Kasumi-1 (cell line): ENCODE data around the gene SDF2.

Experiments used
- DNase-seq, 2 experiments: peaks; one replicate each; lab custom pipeline; 2025; lab: John Stamatoyannopoulos, UW

SDF2 gene, protein sequence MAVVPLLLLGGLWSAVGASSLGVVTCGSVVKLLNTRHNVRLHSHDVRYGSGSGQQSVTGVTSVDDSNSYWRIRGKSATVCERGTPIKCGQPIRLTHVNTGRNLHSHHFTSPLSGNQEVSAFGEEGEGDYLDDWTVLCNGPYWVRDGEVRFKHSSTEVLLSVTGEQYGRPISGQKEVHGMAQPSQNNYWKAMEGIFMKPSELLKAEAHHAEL

DNA sequence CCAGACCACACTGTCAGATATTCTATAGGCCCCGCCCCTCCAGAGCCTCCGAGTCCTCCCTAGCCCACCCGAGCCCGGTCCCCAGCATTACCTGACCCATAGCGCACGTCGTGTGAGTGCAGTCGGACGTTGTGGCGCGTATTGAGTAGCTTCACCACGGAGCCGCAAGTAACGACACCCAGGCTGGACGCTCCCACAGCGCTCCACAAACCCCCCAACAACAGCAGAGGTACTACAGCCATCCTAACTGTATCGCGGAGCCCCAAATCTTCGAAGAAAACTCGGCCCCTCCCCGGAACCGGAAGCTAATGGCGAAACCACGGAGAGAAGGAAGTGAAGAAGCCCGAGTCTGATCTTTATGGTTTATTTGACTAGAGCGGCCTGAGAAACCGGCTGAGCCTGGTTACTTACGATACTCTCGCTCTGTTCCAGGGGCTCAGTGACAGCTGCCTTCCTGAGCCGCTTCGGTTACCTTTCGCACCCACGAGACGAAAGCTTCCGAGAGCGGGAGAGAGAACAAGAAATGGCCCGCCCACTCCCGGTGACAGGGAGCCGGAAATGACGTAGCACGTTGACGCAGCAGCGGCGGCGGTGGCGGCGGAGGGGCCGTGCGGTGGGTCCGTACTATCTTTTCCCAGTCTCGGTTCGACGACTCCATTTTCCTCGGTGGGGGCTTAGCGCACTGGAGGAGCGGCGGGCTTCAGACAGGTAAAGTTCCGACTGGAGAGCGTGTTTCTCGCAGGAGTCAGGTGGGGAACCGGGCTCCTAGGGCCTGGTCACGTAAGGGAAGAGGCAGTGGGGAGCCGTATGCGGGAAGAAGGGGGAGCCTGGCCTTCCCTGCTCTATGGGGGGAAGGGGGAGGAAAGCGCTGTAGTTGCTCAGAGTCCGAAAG is at the start of gene SDF2, which contains the start of gene SUPT6H:
SDF2 (minus strand) TSS at position 272 of the 892 bp plus-strand sequence; CDS start at position 242, 30 bp downstream.
SUPT6H (plus strand) TSS at position 571 of the 892 bp plus-strand sequence. CDS start 11,197 bp downstream, outside the sequence.
- DNase-seq: peak; percentile 92 to 95

DNA sequence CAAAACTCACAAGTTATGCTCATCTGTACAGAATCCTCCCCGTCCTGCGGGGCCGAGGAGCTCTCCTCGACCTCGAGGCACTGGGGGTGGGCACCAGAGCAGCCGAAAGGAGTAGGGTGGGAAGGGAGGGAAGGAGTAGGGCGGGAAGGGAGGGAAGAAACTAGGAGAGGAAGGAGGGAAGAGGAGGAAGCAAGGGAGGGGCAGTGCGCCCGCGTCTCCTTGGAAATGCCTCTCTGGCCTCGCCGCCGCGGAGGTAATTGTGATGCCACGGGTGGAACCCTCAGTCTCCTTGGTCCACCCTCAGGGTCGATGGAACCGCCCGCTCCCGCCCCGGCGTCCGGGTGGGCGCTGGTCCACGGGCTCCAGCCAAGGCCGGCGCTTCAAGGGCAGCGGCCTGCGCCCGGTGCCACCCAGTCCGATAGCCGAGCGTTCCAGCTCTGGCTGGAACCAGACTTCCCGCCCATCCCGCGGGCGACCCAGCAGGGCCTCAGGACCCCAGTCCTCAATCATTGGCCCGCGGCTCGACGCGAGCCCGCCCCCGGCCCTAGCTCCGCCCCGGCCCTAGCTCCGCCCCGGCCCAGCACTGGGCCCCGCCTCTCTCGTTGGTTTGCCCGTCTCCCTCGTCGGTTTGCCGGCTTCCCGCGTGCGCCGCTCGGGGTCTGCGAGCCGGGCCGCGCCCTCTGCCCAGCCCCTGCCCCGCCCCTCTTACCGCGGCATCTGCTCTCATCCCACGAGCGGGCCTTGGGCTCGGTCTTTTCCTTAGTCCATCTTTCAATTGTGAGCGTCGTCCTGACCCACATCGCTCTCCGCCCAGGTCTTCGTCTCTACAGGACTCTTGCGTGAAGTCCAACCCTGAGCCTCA is 49.4 kb upstream of the SDF2 start:
- DNase-seq: peak; percentile 87 to 91

DNA sequence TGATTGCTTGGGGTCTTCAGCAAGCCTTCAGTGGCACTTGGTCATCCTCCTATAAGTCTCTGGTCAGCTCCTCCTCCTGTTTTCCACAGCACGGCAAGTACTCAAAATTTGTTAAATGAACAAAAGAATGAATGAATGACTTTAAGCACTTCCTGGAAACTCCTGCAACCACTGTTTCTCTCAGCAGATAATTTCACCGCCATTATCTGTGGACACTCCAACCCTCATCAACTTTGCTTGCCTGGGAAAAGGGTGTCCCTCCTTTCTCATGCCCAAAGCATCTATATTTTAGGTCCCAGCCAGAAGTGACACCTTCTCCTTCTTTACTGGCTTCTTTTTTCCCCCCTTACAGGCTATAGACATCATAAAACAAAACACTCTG is 45.6 kb upstream of the SDF2 start:
- DNase-seq: no peak

DNA sequence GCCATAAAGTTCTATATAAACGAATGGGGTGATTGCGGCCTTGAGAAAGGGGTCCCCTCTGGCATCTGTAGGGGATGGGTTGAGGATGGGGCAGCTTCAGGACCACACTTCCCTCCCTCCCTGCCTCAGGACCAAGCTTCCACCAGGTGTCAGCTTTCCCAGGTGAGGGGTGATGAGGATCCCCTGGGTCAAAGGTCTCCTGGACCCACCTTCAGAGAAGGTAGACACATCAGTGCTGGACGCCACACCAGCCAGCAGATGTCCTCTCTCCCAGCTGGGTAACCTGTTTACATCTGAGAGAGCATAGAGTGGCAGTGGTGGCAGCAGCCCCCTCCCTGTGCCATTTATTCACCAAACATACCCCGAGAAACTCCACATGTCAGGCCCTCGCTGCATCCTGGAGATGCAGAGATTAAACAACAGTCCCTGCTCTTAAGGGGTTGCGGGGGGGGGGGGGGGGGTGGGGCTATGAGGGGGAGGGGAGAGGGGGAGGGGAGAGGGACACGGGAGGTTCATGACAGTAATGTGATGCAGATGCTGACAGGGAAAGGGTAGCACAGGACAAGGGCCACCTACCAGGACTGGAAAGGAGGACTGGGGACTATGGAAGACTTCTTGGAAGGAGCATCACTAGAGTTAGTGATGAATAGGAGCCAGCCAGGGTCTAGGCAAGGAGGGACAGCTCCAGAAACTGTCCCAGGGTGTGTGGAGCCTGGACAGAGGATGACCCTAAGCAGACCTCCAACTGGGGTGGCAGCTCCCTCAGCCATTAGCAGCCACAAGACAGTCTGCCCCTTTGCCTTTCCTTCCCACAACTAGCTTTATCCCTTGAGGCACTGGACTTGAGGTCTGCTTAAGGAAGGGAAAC is 45.0 kb upstream of the SDF2 start:
- no peak for DNase-seq

DNA sequence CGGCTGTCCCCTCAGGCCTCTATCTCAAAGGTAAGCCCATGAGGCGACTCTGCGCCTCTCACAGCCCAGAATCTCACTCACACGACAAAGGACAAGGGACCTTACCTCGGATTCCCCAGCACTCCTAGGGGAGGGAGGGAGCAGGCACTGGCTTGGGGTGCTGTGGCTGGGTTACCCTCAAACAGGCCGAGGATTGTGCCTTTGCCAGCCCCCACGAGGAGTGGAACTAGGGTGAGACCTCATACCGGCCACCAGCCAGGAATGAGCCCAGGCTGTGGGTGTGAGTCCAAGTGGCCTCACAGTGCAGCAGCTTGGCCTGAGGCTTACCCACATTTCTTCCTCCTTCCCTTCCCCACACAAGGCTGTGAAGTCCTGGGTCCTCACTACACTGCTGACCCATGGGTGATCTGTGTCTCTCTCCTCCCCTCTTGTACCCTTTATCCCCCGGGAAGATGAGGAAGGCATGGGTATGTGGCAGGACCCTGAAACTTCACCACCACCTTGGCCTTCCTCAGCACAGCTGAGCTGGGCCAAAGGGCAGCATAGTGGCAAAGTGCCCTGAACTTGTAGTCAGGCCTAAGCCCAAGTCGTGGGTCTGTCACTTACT is 44.1 kb upstream of the SDF2 start:
- no peak for DNase-seq

DNA sequence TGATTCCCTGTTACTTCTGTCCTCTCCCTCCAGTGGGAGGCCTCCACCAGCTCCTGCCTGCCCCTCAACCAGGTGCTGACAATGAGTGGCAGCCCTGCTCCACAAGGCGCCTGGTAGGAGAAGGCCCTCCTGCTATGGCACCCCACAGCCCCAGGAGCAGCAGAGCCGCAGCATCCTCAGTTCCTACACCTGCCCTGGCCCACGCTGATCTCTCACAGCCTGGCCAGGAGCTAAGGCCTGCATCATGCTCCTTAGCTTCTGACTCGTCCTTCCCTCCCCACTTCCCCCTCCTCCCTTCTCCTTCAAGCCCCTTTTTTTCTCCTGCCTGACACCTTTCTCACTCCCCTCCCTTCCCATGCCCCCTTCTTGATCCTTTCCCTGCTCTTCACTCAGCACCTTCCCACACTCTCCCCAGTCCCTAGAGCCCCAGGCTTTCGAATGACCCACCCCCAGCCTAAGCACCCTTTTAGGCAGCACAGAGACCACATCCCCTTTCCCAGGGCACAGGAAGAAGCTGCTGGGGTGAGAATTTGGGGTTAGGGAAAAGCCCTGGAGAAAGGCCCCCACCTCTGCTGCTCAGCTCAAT is 43.5 kb upstream of the SDF2 start:
- DNase-seq: no peak

DNA sequence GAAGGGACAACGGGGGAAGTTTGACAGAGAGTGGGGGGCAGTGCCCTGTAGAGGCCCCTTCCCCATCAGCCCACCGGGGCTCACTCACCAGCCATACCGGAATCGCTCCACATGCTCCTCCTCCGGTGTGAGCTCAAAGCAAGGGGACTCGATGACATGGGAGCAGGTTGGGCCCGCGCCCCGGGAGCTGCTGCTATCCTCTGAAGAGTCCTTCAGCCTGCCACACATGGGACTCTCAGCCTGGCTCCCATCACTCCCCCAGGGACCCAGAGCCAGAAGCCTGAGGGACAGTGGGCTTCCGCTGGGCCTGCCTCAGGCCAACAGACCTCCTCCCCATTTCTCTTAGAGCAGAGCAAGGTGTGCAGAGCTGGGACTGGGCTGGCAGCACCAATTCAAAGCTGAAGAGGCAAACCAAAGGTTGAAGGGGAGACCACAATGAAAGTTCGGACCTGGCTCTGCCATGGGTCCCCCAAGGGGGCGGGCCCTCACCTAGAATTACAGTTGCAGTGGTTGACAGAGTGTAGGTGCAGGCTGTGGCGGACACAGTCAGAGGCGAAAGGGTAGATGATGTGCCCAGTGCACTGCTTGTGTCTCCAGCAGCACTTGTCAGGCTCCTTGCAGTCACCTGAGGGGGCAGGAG is 42.6 kb upstream of the SDF2 start:
- DNase-seq: no peak

DNA sequence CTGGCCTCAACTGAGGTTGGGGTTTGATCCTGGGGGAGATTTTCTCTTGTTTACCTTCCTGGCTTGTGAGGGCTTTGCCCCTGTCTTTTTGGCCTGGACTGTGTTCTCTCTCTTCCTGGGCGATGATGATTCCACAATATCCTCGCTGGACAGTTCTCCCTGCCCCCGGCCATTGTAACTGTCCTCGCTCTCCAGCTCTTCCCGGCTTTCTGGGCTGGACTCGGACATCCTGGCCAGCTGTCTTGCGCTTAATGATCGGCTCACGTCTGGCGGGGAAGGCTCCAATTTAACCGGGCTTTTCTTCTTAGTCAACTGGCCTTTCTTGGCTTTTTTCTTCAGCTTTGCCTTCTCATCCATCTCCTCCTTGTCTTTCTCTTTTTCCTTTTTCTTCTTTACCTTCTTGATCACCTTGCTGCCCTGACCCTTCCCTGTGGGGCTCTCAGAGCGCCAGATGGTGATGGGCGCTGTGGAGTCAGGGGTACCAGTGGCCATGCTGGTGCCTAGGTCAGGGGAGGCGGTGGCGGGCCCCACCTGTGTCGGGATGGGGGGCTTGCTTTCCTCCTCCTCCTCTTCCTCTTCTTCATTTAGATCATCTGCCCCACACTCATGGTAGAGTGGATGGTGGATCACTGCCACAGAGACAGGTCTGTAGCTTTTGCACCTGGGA is 42.0 kb upstream of the SDF2 start:
- no peak for DNase-seq

DNA sequence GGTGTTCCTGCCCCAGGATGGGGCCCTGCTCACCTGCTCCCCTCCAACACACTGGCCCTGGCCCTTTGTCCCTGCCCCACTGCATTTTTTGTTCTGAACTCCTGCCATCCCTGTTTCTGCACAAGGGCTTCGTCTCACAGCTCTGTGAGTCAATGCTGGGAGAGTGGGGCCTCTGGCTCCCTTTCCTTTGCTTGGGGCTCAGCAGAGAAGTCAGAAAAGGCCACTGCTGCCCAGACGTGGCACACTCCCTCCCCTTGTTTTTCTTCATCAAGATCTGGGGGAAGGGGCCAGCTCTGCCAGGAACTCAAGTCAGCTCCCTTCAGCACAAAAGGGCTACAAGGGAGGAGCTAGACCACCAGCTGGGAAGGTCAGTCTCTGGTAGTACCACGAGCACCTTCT is 41.0 kb upstream of the SDF2 start:
- no peak for DNase-seq

DNA sequence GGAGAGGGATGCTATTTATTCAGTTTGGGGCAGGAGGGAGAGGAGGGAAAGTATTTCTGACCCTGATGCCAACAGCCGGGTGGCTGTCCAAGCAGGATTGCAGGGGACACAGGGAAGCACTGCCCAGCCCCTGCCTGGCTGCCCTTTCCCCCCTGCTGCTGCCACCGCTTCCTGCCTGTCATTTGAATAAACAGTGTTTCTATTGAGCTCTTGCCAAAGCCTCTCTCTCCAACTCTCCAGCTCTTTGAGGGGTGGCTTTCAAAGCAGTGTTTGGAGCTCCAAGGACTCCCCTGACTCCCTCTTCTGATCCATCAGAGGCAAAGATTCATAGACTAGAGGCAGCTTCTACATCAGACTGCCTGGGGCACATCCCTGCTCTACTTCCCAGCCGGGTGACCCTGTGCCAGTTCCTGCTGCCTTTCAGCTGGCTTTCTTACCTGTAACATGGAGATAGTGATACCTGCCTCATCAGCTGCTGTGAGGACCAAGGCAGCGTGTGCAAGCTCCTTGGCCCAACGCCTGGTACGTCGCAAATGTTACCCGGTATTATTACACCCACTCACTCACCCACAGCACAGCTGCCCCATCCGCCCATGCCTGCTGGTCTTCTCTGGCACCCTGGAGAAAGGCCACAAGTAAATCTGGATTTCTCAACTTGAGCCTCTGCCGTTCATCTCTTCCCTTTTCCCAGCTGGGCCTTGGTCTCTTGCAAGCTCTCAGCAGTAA is 40.5 kb upstream of the SDF2 start:
- DNase-seq: no peak

DNA sequence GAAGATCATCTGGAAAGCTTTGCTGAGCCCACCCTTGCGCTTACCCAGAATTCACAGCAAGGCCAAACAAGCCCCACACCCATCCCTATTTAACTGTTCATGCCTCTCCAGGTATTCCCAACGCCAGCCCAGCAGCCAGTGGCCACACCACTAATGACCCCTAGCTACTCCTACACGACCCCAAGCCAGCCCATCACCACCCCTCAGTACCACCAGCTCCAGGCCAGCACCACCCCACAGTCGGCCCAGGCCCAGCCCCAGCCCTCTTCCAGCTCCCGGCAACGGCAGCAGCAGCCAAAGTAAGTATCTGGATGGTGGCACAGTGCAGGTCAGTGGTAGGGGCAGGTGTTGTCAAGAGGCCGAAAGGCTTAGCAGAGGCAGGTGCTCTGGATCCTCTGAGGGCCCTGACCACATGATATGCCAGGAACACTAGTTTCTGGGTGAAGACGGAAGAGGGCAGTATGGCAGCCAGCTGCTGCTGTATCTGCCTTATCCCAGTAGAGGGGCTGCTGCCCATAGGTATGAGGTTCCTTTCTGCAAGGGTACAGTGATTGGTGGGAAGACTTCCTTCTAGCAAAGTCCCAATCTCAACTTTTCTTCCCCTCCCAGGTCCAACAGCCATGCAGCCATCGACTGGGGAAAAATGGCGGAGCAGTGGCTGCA is 39.3 kb upstream of the SDF2 start:
- no peak for DNase-seq

DNA sequence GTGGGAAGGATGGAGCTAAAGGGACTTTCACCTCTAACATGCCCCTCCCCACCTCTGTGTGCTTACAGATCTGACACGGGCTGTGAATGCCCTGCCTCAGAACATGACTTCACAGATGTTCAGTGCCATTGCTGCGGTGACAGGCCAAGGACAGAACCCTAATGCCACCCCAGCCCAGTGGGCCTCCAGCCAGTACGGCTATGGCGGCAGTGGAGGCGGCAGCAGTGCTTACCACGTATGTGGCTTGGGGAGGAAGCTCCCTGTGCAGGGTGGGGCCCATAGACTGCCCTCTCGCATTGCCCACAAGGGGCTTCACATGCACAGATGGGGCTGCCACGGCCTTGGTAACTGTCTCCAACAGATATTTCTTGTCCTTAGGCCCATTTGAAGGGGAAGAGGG is 38.6 kb upstream of the SDF2 start:
- no peak for DNase-seq

DNA sequence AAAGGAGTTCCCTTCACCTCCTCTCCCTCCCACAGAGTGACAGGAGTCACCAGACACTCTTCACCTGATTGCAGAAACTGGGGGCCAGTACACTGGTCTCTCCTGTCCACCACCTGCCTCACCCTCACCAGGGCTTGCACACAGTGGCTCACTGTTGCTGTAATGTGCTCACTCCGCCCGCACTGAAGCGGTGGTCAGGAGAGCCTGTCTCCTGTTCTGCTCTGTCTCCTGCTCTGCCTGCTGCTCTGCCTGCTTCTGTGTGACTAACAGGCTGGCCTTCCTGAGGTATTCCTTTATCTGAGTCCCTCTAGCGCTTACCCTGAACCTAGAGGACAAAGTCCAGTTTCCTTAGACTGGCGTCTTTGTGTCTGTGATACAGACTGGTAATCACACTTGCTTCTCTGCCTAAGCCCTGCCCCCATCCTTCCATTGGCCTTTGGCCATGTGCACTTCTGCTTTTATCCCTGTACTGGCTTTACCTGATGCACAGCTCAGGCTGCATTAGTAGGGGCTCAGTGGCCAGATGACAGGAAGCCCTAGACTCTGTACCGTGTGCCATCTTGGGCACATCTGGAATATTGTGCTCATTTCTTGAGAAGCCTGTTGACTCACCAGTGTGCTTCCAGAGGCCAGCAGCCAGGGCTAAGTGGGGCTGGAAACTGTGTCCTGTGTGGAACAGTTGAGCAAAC is 36.7 kb upstream of the SDF2 start:
- no peak for DNase-seq

DNA sequence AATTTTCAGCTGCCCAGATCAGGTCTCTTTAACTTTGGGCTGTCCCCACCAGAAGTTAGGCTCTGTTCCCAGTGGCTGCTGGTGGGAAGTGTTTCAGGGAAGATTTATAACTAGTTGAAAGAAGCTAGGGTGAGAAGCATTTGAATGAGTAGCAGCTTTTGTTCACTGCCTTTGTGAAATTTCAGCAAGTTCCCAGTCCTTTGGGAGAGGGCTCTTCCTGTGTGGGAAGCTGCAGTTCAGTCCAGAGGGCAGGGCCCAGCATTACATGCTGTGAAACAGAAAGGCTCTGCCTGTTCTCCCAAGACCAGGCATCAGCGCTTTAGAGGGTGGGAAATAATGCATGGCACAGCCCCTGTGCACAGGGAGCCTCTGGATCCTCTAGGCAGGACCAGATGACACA is 32.2 kb upstream of the SDF2 start:
- no peak for DNase-seq

DNA sequence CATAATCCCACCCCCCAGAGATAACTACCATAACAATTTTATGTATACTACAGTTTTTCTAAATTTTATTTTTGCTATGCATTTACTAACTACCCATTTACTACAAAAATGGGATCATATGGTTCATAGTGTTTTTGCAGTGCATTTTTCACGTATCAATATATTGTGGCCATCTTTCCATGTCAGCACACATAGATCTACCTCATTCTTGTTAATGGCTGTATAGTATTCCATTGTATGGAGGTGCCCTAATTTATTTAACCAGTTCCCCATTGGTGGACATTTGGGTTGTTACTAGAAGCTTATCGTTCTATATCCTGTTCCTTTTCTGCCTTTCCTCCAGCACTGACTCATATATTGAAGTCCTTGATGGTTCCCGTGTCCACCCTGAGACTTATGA is 27.3 kb upstream of the SDF2 start:
- no peak for DNase-seq

DNA sequence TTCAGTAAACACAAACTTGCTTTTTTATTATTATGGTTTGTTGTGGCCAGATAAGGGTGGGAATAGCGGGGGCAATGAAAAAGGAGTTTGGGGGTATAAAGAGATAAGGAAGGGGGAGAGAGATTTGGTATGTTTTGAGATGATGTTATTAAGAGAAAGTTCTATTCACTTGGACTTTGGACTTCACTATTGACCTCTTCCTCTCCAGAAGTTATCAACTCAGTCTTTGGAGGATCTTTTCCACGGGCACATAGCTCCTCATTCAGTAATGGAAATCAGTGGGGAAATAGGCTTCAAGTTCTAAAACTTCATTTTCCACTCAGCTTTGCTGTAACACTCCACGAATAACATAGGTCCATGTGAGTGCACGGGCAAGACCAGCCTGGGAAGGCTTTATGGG is 26.8 kb upstream of the SDF2 start:
- no peak for DNase-seq

DNA sequence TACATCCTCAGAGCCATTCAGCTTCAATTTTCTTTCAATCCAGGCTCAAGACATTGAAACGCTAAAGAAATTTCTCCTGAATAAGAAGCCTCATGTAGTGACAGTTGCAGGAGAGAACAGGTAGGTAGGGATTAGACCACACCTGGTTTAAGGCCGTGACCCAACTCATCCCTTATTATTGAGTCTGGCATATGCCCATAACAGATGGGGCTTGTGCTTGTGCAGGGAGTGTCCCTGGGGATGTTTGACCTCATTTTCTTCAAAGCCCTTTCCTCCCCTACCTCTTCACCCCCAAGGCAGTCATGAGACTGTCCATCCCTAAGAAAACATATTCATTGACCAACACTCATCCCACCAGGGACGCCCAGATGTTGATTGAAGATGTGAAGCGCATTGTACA is 24.6 kb upstream of the SDF2 start:
- DNase-seq: no peak

DNA sequence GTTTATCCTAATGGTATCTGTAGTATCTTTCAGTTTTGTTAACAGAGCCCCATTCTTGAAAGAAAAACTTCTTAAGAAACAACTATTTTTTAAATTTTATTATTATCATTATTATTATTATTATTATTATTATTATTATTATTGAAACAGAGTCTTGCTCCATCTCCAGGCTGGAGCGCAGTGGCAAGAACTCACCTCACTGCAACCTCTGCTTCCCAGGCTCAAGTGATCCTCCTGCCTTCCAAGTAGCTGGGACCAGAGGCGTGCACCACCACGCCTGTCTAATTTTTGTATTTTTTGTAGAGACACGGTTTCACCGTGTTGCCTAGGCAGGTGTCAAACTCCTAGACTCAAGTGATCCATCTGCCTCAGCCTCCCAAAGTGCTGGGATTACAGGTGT is 23.7 kb upstream of the SDF2 start:
- no peak for DNase-seq
